ENCODE data around the gene MTARC2.

GRCh38 chr1:220708244-220708643 is 39.9 kb upstream of the MTARC2 start:
- TF ChIP-seq YY1 (IDR thresholded peaks at IDR 0.05; ENCODE audit: insufficient read depth, insufficient read length), result no peak
- TF ChIP-seq ZNF274 (IDR thresholded peaks at IDR 0.05; ENCODE audit: low read depth, low read length), result no peak

Data from NT2/D1 (cell line).